Omental fat pad (tissue), 4 donors: Measurements from ENCODE around the gene CPED1. TPM values are rescaled to one million over a fixed set of nuclear protein-coding genes. Genes with fewer than 3 reads are reported as not detected.

ENCODE experiments used
- ATAC-seq: fragments of 150-250 bp; one replicate; pipeline ENCODE4 v1.9.1; 2016; ENCODE audit warnings: mild to moderate bottlenecking, moderate library complexity; ENCODE audit not compliant: low FRiP score
- DNase-seq: peaks from one replicate; pipeline ENCODE4 v3.0.0-alpha.2; 2019; ENCODE audit warnings: low spot score
- total RNA-seq, 4 donors: library from RNA; depleted of rRNA; stranded (reverse); fragments of >200 nt; gene quantifications; one replicate each; pipeline ENCODE4 v1.1.0, GENCODE V29; 2016
- TF ChIP-seq, protein P1 (sequence below), 3 donors: fragments of 450-650 bp; IDR thresholded peaks; one replicate each; pipeline ENCODE4 v1.5.1; 2016 to 2017; ENCODE audit warnings: antibody characterized with exemption in 3 of 3, mild to moderate bottlenecking in 3 of 3, moderate library complexity in 2 of 3

CPED1 gene
- total RNA-seq, 4 donors from 2014 or later, result 24.9 to 63.9 (median 40.9) TPM

DNA sequence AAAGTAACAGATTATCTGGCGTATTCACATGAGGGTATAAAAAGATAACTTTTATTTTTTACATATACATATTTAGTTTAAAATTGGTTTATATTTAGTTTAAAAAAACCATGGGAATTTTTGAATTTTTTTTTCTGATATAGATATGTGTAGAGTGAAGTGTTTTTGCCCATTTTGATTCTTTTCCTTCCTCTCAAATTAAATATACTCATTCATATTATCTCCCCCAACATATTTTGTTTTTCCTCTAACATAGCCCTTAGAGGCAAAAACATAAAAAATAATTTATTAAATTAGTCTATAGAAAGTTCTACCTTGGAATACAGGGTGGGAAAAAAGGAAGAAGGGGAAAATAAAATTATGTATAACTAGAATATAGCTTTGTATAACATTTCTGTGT, 137.7 kb downstream of the CPED1 start:
- TF ChIP-seq, protein P1, sequence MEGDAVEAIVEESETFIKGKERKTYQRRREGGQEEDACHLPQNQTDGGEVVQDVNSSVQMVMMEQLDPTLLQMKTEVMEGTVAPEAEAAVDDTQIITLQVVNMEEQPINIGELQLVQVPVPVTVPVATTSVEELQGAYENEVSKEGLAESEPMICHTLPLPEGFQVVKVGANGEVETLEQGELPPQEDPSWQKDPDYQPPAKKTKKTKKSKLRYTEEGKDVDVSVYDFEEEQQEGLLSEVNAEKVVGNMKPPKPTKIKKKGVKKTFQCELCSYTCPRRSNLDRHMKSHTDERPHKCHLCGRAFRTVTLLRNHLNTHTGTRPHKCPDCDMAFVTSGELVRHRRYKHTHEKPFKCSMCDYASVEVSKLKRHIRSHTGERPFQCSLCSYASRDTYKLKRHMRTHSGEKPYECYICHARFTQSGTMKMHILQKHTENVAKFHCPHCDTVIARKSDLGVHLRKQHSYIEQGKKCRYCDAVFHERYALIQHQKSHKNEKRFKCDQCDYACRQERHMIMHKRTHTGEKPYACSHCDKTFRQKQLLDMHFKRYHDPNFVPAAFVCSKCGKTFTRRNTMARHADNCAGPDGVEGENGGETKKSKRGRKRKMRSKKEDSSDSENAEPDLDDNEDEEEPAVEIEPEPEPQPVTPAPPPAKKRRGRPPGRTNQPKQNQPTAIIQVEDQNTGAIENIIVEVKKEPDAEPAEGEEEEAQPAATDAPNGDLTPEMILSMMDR (IDR thresholded peaks at IDR 0.05), result no peak
- DNase-seq (no peak), ATAC-seq (no peak)

DNA sequence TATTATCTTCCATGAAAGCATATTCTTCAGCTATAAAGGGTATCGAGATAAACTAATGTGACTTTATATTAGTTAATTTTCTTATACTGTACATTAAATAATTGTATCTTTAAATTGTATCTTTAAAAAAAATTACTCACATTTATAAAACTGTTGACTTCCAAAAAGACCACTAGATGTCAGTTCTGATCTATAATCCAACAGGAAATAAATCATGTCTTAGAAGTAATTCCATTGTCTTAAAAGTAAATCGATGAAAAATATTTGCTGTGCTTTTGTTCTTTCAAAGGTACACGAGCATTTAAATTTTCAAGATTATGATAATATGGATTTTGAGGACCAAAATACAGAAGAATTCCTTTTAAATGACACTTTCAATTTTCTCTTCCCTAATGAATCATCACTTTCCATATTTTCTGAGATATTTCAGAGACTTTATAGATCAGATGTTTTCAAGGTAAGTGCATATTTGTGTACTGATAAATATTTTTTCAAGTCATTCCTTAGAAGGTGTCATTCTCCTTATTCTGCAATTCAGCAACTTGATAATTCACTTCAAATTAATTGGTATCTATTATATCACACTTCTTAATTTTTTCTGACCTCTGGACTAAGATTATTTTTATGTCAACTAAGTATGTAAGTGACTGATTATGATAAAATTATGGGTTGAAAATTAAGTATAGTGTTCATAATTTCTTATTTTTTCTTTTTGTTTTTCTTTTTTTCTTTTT, 138.5 kb downstream of the CPED1 start:
- TF ChIP-seq, protein P1 (IDR thresholded peaks at IDR 0.05), result no peak
- ATAC-seq (no peak), DNase-seq (no peak)

DNA sequence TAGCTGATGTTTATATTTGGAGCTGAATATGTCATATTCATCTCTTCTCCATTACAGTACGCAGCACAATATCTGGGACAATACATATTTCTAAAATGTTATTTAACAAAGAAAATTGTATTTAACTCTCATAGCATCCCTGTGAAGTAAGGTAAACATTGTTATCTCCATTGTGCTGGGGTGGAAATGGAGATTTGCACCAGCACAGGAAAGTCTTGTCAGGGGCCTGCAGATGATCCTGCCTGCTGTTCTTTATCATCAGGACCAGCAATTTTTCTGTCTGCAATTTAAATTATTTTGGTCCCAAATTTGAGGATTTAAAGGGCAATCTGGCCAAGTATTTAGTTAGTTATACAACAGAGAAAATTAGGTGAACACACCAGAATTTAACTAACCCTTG, 144.4 kb downstream of the CPED1 start:
- DNase-seq (no peak), ATAC-seq (no peak)
- TF ChIP-seq, protein P1 (IDR thresholded peaks at IDR 0.05), result no peak

DNA sequence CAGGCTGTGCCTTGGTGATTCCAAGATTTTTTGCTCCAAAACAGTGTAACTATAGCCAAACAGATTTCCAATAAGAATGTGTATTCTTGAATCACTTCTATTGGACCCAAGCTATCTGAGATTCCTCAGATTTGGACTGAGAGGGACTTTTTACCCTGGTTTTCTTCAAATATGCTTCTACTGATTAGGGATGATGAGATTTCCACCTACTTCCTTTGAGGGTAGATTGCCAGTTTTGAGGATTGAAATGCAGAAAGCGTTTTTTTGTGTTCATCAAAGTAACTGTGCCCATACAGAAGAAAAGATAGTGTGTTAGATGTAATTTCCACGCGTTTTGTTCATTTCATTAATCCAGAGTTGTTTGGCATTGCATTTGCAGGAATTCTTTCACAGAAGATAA, 144.9 kb downstream of the CPED1 start:
- TF ChIP-seq, protein P1 (IDR thresholded peaks at IDR 0.05), result no peak
- ATAC-seq, result no peak
- no peak for DNase-seq

DNA sequence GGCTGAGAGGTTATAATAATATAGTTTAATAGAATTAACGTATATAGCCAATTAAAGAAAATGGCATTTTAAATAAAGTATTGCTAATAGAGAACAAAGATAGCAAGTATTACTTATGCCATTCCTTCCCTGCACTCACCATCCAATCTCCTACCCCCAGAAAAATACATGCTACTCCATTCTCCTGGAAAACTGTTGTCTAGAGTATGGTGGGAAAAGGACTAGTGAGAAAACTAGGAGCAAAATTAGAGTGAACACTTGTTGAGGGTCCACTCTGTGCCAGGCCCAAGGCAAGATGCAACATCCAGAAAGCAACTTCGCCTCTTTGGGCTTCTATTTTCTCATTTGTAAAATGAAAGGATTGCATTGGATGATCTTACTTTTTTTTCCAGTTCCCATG, 149.1 kb downstream of the CPED1 start:
- ATAC-seq, result no peak
- TF ChIP-seq, protein P1 (IDR thresholded peaks at IDR 0.05), result no peak
- DNase-seq, result no peak

DNA sequence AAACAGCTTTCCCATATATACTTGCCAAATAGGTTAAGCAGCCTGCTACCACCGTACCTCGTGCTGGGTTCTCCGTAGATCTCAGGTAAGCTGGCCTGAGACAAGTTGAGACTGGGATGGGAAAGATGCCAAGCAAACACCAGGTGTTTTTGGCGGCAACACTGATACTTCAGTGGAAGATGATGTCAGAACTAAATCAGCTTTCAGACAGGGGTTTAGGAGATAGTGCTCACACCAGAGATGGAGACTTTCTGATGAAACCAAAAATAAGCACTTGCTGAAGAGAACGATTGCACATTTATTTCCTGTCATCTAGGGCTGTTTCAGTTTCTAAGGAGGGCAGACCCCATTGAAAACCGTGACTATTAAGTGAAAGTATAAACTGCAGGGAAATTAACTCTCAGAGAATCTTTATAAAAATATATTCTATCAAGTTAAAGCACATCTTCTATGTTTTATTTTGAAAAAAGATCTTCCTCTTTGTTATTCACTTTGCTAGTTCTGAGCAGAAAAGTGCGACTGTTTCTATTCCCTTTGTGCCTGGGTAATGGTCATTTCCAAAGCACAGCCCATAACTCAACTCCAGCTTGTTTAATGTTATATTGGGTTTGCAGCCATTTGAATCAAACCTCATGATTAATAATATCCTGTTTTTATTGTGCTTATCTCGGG, 149.9 kb downstream of the CPED1 start:
- ATAC-seq (no peak), DNase-seq (no peak)
- TF ChIP-seq, protein P1 (IDR thresholded peaks at IDR 0.05), result no peak

DNA sequence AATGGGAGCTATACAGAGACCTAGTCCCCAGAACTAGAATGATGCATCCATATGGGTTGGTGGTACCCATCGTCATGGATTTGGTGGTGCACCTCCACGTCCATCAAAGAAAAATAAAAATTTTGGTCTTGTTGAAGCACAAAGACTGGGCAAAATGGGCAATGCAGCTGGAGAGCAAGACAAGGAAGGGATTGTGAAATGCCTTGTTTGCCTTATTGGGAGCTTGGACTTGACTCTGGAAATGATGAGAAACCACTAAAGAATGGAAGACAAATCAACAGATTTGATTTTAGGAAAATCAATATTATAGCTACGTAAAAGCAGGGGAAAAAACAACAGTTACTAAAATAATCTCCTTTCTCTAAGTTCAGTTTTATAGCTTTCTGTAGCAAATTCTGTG, 150.9 kb downstream of the CPED1 start:
- DNase-seq (no peak), ATAC-seq (no peak)
- TF ChIP-seq, protein P1 (IDR thresholded peaks at IDR 0.05), result no peak
